ENCODE measurements around the gene TMEM158.

TMEM158 gene

DNA sequence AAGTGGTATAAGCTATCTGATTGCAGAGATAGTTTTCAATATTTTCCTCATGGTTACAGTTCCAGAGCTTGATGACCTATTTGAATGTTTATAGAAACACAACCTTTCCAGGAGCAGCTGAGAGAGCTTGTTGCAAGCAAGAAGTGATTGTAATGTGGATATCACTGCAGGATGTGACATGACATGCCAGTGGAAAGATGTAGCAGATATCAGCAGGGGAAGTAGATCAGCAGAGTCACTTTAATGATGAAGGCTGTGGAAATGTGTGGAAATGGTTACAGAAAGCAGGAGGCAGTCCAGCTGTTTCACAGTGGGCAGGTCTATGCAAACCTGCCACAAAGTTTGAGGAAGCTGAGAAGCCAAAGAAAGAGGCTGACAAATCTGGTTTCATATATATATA lies 21.0 kb downstream of the TMEM158 start:
- no peak for DNase-seq (ENCODE audit: low read depth in 2 of 2, low spot score in 1 of 2)

DNA sequence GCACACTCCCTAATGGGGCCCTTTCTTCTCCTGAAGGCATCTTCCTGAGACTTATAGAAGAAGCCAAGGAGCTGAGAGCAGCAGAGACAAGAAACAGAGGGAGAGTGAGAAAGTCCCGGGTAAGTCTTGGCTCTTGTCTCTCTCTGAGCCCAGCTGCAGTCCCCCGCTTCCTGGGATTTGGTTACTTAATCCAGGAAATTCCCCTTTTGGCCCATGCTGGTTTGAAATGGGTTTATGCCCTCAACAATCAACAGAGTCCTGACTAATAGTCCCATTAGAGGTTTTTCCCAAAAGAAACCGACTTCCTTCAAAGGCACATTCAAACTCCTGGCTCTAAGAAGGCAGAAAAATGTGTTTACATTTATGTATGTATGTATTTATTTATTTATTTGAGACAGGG lies 22.0 kb downstream of the TMEM158 start:
- DNase-seq (ENCODE audit: low read depth in 2 of 2, low spot score in 1 of 2) = no peak

DNA sequence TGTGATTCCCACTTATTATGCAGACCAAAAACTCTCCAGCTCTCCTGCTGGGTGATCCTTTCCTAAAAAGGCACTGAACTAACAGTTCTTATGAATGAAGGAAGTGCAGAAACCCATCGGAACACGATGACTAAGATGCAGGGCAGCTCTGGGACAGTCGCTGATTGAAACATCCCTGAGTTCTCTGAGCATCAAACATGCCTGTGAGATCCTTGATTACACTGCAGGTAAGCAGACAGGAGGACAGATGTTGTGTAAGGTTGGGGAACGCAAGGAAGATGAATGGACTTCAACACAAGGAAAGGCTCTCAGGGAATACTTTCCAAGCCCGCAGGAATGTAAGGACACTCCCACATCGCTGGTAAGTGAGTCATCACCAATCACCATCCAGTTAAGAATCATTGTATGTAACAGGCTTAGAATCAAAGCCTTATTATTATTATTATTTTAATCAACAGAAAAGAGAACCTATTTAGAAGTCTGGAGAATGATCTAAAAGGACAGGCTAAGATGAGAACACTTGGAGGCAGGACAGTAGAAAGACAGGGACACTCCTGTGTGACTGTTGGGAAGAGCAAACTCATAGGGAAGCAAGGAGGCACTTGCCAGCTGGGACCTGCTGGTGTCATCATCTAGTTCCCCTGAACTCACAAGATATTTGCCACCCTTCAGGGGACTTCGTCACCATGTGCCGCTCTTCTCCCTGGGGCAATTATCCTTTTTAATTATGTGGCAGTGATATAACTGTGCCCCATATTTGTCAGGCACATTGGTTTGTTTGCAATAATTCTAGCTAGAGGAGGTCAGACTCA lies 26.0 kb downstream of the TMEM158 start:
- DNase-seq (ENCODE audit: low read depth in 2 of 2, low spot score in 1 of 2) = no peak

DNA sequence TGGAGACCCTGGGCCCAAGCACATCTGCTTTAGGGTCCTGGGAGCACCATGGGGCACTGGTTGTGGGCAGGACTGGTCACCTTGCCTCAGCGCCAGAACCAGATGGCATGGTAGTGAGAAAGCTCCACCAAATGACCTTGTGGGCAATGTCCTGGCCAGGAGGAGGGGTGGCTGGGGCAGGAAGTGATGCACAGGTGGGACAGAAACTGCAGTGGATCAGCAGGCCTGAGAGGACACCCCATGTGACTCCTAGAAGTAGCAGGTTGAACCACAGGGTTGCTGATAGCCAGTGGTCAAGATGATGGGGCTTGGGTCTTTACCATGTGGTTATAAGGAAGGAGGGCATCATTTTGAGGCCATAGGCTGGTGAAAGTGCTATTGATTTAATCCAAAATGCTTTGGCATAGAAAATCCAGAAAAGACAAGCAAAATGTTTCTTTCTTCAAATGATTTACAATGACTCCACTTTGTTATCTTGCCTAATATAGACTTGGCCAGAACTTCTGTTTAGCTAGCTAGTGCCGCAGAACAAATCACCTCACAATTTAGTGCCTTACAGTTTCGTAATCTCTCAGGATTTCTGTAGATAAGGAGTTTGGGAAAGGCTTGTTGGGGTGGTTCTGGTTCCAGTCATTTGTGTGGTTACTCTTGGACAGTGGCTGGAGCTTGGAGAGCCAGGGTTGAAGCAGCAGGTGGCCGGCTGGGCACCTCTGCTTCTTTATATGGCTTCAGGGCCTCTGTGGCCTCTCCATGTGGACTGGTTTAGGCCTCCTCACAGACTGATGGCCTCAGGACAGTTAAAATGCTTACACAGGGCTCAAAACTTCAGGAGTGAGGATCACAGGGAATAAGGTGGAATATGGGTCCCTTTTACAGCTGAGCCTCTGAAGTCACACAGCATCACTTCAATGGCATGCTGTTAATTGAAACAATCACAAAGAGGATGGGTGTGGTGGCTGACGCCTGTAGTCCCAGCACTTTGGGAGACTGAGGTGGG lies 27.5 kb downstream of the TMEM158 start:
- no peak for DNase-seq (ENCODE audit: low read depth in 2 of 2, low spot score in 1 of 2)

DNA sequence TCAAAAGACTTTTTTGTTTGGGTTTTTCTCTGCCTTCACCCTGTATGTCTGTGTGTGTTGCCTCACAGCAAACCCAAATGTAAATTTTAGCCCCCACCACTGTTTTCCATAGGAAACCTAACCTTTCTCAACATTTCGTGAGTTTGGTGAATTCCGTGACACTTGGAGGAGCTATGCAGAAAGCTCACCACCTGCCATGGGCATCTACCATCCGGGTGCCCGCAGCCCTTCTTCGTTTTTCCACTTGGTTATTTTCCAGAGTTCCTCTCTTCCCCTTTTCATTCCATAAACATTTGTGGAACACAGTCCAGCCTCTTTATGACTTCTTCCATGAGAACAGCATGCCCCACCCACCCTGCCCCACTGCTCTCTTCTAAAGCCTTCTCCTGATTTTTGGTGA lies 31.3 kb downstream of the TMEM158 start:
- no peak for DNase-seq (ENCODE audit: low read depth in 2 of 2, low spot score in 1 of 2)

DNA sequence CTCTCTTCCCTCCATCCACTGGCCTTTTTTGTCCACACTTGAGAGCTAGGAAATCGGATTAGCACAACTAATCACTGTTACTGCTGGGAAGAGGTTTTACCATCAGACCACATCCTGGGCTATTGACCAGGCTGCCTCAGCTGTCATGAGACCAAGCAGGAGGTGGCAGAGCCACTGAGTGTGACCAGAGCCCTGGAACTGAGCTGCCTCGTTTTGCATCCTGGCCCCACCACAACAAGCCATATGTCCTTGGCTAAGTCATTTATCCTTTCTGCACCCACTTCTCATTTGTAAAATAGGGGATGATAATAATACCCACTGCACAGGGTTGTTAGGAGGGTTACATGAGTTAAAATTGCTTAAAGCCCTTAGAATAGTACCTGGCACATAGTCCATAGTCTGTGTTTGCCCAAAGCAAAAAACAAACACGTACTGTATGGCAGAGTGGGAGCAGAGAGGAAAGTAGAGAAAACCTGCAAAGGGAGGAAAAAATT lies 34.1 kb downstream of the TMEM158 start:
- no peak for DNase-seq (ENCODE audit: low read depth in 2 of 2, low spot score in 1 of 2)

DNA sequence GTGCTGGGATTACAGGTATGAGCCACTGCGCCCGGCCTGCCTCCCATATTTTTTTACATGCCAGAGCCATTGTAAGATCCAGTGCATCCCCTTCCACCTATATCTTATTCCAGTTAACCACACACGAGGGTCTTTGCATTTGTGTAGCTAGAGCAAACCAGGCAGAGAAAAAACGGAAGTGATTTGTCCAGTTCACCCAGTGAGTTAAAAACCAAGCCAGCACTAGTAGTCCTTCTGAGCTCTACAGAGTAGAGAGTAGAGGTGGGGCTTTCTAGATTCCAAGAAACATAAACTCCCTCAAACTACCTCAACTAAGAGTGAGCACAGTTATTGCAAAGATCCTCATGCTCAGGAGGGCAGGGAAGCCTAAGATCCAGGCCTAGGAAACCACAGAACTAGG lies 34.7 kb downstream of the TMEM158 start:
- no peak for DNase-seq (ENCODE audit: low read depth in 2 of 2, low spot score in 1 of 2)

DNA sequence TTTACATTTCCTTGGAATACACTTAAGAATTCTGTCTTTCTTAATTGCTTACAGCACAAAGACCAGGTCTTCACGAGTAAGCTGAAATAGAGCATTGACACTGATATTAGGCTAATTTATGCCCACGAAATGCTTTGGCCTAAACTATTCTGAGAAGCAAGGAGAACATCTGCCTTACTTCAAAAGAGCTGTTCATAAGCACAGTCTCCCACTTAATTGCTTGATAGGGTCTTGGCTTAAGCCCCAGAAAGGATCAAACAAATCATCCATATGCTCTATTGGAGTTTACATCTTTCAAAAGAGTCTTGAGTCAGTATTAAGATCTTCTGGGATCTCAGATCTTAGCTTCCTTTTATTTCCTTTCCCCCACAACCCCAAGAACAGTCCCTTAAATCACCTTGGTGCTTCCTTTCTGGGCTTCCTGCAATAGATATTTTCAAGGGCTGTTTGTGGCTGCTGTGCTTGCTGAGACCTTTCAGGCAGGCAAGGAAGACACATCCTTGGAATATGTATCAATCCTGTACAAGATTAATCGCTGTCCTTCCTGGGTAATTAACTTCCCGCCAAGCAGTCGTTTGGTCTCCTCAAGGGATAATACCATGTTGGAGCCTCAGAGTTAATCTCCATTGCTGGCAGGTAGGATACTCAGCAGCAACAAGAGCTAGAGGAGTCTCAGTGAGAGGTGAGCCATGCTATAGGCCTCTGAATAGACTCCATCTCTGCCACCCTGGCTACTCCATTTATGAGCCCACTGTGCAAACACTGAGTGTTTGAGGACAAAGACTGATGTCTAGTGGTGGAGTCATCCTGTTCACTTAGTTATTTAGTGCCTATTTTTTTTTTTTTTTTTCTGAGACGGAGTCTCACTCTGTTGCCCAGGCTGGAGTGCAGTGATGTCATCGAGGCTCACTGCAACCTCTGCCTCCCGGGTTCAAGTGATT lies 37.1 kb downstream of the TMEM158 start:
- no peak for DNase-seq (ENCODE audit: low read depth in 2 of 2, low spot score in 1 of 2)

DNA sequence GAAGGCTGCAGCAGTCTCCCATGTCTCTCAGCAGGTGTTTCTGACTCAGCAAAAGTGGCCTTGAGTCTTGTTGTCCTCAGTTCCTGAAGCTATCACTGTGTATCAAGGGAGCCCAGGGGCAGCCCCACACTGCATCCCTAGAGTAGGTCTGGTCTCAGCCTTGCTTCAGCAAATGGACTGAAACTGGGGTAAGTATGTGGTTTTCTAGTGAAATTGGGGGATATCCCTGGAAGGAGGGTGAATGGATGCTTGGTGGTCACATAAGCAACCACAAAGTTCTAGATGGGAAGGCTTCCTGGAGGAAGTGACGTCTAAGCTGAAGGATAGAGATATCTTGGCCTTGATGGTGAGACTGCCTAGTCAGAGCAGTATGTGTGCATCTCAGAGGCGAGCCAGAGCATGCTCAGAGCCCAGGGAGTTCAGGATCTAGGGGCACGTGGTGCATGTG lies 38.4 kb downstream of the TMEM158 start:
- no peak for DNase-seq (ENCODE audit: low read depth in 2 of 2, low spot score in 1 of 2)

DNA sequence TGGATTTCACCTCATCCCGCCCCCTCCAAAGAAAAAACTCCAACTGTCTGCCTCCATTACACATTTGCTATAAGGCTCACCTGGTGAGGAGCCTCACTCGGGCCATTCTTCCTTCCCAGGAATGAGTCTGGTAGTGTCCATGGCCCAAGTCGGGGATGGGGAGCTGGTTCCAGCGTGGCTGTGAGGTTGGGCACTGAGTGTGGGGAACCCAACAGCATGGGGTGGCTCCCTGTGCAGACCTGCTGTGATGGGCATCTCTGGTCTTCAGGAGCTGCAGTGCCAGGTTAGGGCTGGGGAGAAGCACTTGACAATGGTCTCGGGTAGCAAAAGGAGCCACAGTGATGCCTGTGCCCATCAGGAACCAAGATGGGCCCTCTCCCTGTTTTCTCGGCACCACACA lies 39.2 kb downstream of the TMEM158 start:
- DNase-seq (ENCODE audit: low read depth in 2 of 2, low spot score in 1 of 2) = no peak

DNA sequence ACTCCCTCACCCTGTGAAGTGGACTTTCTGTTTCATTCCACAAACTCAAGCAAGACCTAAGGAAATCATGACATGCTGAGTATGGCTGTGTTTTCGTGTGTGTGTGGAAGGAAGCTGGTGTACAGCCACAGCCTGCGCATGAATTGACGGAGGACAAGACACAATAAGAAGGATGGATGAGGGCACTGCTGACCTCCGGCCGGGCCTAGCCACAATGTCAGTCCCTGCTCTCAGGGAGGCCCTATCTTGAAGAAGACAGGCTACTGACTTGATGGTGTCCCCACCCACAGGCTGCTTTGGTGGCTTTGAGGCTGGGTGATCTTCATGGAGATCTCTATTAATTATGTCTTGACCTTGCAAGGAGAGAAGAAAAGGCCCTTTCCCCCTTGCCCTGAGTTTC lies 40.6 kb downstream of the TMEM158 start:
- DNase-seq (ENCODE audit: low read depth in 2 of 2, low spot score in 1 of 2) = no peak

DNA sequence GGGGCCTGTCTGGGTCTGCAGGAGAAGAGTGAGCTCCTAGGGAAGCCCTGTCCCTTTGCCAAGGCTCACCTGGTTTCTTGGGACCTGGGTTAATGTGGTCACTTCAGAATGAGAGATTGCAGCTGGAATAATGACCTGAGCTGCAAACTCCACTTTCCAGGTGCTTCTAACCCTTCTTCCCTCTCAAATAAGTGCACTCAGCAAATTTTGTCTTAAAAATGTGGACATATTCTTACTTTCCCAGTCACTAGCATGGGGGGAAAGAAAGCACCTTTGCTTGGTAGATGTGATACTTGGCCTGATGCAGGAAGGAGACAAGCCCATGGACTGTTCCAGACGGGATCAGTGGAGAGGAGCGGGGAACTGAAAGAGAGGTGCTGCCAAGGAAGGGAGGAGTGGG lies 41.0 kb downstream of the TMEM158 start:
- DNase-seq (ENCODE audit: low read depth in 2 of 2, low spot score in 1 of 2) = no peak

DNA sequence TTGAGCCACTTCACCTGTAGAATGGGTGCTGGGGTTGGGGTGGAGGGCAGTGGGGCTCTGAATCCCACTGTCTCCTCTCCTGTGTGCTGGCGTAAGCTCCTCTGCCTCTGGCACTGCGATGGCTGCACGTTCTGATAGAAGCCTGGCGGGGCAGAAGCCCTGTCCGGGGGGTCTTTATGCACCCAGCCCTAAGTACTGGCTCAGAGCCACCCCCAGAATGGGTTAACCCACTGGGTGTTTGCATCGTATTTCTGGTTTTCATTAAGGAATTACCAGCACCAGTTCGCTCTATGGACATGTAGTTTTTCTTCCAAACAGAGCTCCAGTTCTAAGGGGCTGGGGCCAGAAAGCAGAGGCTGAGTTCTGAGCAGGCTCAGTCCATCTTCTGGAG lies 42.2 kb downstream of the TMEM158 start:
- DNase-seq (ENCODE audit: low read depth in 2 of 2, low spot score in 1 of 2) = no peak

DNA sequence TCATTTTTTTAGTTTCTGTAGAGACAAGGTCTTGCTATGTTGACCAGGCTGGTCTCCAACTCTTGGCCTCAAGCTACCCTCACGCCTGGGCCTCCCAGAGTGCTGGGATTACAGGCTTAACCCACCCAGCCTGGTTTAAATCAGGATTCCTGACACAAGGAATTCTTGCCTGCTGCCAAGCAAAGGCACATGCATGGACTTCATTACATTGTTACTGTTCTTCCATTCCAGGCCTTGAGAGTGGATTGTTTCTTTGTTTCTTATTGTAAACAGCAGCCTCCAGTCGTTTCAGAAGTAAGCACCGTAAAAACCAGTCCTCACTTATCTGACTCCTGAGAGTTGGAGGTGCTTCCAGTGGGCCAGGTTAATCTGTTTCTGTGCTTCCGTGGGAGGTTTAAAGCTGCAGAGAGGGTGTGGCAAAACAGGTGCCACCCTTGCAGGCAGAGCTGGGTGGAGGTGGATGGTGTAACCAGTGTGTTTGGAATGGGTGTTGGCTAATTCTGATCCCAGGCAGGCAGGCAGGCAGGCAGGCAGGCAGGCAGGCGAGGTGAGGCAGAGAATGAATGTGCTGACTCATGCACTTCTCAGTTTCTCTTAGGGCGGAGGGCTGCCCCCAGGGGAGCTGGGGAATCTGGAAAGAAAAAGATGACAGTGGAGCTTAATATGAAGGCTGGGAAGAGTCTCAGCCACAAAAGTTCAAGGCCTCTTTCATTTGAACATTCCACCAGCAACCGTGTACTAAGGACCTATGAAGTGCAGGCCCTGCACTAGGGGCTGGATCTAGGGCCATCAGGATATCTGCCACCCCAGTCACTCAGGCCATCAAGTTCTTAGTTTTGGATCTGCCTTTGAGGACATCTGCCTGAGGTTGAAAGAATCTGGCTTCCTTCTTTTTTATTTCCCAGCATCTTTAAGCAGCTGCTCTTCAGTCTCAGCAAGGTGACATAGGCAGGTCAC lies 42.9 kb downstream of the TMEM158 start:
- no peak for DNase-seq (ENCODE audit: low read depth in 2 of 2, low spot score in 1 of 2)

DNA sequence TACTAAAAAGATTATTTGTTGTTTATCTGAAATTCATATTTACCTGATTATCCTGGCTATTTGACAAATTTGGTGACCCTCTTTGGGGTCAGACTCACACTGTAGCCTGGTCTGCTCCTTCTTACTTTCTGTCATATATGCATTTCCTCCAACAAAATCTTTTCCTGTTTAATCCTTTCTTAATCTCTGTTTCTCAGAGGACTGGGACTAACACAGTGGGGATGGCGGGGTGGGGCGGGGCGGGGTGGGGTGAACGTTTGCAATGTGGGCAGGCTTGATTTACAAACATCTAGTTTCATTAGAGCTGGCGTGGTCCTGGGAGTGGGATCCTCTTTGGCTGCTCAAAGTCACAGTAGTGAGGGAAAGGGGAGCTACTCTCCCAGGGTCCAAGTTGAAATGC lies 44.6 kb downstream of the TMEM158 start:
- no peak for DNase-seq (ENCODE audit: low read depth in 2 of 2, low spot score in 1 of 2)

DNA sequence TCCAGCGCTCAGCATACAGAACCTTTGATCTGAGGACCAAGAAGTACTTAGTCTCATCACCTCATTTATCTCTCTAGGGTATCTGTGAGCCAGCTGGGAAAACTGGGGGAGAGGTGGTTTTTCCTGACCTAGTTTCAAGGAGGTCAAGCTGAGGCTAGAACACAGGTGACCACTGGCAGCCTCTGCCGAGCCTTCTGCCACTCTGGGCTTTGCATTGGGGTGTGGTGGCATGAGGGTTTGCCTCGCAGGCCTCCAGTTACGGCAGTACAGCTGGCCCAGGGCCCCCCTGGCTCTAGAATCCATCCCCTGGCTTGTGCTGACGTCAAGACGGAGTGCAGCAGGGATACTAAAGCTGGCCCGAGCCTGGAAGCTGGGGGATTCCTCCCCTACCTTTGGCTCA lies 45.2 kb downstream of the TMEM158 start:
- no peak for DNase-seq (ENCODE audit: low read depth in 2 of 2, low spot score in 1 of 2)

DNA sequence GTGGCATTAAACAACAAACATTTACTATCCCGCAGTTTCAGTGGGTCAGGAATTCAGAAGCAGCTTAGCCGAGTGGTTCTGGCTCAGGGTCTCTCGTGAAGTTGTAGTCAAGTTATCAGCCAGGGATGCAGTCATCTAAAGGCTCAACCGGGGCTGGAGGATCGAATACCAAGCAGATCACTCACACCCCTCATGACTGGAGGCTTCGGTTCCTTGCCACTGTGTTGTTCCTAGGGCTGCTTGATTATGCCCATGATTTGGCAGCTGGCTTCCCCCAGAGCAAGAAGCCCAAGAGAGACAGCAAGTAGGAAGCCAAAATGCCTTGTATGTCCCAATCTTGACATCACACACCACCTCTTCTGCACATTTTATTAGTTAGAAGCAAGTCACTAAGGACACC lies 46.0 kb downstream of the TMEM158 start:
- no peak for DNase-seq (ENCODE audit: low read depth in 2 of 2, low spot score in 1 of 2)

DNA sequence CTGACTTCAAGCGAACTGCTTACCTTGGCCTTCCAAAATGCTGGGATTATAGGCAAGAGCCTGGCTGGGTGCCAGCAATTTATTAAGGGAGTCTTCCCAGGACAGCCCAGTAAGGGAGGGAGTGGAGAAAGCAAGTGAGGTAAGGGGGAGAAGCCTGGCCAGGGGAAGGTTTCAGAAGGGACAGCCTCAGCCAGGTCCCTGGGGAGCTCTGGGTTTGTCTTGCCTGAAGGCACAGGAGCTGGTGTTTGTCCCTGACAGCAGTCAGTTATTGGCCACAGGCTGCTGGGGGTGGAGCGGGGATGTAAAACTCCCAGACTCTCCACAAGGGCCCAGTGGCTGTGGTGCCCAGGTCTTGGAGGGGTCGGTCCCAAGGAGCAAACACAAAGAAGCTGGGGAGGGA lies 46.9 kb downstream of the TMEM158 start:
- DNase-seq (ENCODE audit: low read depth in 2 of 2, low spot score in 1 of 2) = no peak

DNA sequence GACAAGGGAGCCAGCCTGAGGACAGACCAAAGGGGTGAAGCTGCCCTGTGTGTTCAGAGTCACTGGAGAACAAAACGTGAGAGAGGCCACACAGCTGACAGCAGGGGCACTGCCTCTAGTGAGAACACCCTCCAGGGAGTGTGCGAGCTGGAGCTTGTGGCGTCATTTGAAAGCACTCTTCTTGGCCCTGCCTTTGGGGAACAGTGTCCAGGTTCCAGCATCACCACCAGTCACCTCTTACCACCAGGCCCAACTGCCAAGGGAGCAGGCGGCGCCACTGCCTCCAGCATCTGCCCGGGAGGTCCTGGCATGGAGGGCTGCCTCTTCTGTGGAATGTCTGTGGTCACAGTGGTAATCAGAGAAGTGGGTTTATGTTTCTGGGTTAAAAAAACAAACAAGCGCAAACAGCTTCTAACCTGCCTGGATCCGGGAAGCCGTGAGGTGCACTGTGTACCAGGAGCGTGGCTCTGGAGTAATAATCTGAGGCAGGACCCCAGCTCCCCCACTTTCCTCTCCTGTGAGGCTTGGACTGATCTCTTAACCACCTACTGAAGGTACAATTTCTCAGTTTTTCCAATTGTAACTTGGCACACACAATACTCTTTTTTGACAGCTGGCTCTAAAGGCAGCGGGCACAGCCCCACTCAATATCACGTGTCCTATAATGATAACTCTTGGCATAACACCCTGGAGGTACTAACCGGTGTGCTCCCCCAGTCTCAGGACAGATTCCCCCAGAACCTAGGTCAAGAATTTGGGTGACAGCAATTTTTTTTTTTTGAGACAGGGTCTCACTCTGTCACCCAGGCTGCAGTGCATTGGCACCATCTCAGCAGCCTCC lies 47.7 kb downstream of the TMEM158 start:
- no peak for DNase-seq (ENCODE audit: low read depth in 2 of 2, low spot score in 1 of 2)

All from stimulated activated CD8-positive, alpha-beta memory T cell treated with anti-CD3 and anti-CD28 coated beads, Interleukin-4, amount 100 ng/mL, for 1 hour (primary cell).